Vagina (tissue), 2 donors: ENCODE results near the gene CEP152.

Source experiments
- POLR2AphosphoS5 ChIP-seq, 2 donors: sonication (generic); formaldehyde crosslinking; IDR thresholded peaks; one replicate each; pipeline ENCODE4 v1.9.0; 2017; ENCODE audit warnings: antibody characterized with exemption in 2 of 2, mild to moderate bottlenecking in 2 of 2, low read depth in 1 of 2; ENCODE audit not compliant: insufficient read depth in 1 of 2
- TF ChIP-seq, protein P1 (sequence below), 3 experiments: fragments of 450-650 bp in 2 of 3; fragments of 200-600 bp in 1 of 3; sonication (generic) in 1 of 3; IDR thresholded peaks; one replicate each; pipeline ENCODE4 v1.5.1; 2017 to 2019; ENCODE audit warnings: antibody characterized with exemption in 3 of 3, mild to moderate bottlenecking in 2 of 3, moderate library complexity in 2 of 3

DNA sequence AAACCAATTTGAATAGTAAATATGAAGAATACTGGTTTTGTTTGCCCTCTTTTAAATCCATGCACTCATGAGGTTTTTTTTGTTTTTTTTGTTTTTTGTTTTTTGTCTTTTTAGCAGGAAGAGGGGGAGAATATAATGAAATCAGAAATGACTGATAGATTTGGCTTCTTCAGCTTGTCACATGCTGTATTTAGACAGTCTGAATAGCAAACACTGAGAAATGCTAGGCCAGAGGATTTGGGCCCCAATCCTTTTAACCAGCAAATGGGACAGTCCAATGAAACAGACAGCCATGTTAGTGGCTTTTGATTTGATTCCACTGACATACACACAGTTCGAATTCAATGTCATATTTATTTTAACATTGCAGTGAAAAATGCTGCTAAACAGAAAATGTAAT lies 14.2 kb upstream of the CEP152 start:
- TF ChIP-seq, protein P1, sequence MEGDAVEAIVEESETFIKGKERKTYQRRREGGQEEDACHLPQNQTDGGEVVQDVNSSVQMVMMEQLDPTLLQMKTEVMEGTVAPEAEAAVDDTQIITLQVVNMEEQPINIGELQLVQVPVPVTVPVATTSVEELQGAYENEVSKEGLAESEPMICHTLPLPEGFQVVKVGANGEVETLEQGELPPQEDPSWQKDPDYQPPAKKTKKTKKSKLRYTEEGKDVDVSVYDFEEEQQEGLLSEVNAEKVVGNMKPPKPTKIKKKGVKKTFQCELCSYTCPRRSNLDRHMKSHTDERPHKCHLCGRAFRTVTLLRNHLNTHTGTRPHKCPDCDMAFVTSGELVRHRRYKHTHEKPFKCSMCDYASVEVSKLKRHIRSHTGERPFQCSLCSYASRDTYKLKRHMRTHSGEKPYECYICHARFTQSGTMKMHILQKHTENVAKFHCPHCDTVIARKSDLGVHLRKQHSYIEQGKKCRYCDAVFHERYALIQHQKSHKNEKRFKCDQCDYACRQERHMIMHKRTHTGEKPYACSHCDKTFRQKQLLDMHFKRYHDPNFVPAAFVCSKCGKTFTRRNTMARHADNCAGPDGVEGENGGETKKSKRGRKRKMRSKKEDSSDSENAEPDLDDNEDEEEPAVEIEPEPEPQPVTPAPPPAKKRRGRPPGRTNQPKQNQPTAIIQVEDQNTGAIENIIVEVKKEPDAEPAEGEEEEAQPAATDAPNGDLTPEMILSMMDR (IDR thresholded peaks at IDR 0.05) = no peak
- no peak for TF ChIP-seq POLR2AphosphoS5 (IDR thresholded peaks at IDR 0.05; ENCODE audit: insufficient read depth in 1 of 2, low read depth in 1 of 2)
